Measurements from ENCODE around the gene MSH5.

The MSH5 gene

DNA sequence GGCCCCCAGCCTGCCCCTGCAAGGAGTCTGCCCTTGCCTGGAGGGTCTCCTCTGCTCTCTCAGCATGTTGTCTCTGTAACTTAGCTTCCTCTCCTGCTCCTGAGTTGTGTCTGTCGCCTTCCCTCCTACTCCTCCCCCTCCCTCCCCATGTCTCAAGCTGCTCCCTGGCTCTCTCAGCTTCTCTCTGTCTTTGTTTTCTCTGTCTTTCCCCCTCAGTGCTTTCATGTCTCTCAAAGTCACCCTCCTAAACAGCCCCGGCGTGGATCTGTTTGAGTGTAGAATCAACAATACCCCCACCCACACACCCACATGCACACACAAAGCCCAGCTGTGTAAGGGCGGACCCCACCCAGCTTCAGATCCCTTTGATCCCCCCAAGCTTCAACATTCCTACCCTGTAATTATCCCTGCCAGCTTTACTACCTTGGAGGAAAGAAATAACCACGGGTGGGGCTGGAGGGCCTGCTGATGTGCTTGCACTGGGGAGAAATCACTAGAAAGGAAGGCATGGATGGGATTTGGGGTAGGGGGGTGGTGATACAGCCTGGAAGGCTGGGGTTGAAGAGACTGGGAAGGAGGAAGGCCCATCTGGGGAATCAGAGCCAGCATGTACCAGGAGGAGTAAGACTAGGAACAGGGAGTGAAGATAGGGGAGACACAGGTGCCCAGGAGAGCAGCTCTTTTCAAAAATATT is 25.7 kb upstream of the MSH5 start:
- DNase-seq, result no peak

DNA sequence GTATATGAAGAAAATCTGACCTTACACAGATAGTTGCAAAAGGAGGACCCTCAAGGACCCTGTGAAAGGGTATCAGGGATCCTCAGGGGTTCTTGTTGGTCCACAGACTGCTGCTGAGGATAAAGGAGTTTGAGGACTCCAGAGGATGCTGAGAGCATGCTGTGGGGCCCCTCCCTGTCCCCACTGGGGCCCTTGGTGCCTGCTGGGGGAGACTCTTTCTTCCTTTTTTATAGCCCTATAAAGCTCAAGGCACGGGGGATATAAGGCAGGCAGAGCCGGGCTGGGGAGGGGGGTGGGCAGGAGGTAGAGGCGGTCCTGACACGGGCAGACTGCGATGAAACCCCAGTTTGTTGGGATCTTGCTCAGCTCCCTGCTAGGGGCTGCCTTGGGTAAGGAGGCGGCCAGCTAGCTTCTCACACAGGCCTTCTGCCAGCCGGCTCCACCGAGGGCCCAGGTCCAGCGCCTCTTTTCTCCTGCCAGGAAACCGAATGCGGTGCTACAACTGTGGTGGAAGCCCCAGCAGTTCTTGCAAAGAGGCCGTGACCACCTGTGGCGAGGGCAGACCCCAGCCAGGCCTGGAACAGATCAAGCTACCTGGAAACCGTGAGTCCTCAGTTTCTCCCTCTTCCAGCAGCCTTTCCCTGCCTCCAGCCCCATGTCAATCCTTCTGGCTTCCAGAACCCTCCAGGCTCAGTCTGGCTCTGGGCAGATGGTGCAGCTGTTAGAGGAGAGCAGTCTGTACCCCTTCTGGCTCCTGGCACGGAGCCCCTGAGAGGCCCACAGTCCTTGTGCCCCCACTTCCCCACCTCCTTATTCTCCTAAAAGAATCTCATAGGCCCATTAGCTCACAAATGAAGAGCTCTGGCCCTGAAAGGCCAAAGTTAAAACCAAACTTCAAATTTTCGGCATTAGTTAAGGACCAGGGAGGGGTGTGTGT is 24.5 kb upstream of the MSH5 start, which contains the start of gene LY6G6D:
Gene LY6G6D (plus strand): TSS at position 327 of the 937 bp plus-strand sequence. CDS start 8 bp downstream, at position 335.
- DNase-seq, result no peak

DNA sequence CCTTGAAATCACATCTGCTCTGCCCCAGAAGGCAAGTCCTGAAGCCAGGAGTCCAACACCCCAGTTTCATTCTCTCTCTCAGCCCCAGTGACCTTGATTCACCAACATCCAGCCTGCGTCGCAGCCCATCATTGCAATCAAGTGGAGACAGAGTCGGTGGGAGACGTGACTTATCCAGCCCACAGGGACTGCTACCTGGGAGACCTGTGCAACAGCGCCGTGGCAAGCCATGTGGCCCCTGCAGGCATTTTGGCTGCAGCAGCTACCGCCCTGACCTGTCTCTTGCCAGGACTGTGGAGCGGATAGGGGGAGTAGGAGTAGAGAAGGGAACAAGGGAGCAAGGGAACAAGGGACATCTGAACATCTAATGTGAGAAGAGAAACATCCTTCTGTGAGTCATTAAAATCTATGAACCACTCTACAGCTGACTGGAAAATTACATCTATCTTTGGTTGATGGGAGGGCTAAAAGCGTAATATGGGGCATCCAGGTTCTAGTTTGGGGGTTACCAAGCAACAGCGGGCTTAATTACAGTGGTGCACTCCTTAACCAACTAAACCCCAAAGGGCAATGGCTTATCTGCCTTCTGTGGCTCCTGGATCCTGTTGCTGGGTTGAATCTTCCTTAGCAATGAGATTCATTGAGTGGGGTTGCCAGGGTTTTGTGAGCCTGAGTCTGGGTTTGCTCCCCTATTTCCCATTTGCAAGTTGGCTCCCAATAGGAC is 22.1 kb upstream of the MSH5 start:
- DNase-seq, result no peak

DNA sequence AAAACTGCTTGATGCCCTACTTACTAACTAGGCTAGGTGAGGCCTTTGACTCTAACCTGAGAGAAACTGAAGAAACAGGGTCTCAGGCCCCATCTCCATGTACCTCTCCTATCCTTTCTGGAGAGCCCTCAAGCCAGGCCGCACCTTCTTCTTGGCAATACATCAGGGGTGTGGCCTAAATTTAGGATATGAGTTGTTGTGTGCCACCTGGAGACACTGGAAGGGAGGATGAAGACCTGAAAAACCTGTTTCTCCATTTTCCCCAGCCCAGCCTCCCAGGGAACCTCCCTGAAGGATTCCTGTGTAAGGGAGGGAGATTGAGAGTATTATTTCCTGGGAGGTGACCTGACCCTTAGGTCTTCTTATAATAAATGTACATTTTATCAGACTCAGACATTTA is 21.5 kb upstream of the MSH5 start:
- DNase-seq, result no peak

DNA sequence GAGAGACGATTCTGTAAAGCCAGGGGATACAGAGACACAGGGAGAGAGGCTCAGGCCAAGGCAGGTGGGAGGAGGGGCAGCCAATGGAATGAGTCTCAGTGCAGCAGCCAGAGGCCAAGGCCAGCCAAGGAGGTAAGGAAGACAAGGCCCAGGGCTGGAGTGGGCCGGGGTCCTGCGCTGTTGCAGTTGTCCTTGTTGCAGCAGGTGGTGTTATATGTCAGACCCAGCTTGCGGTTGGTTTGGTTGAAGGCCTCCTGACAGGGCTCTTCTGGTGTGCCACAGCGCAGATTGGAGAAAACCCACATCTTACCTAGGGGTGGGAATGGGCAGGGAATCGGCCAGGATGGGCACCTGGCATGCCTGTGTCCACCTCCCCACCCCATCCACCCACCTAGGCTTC is 20.8 kb upstream of the MSH5 start:
- no peak for DNase-seq

DNA sequence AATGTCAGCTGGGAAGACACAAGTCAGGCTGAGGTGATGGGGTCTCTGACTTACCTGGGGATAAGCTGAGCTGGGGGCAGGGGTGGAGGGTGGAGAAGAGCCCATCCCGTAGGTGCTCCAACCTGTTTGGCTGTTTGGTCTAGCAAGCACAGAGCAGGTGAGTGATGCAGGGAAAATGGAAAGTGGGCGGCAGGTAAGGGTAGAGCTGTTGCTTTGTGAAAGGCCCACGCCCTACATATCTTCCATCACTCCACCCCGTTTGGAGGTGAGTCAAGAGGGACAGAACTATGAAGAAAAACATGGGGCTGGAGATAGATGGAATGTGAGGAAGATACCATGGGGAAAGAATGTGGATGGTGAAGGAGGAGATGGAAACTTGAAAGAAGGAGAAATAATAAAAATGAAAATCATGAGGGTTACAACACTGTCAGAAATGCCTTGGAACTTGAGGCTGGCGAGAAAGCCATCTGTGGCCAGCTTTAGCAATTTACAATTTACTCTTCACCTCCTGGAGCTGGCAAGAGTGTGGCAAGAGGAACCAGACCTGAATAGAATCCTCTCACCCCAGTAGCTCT is 19.5 kb upstream of the MSH5 start:
- DNase-seq, result no peak

DNA sequence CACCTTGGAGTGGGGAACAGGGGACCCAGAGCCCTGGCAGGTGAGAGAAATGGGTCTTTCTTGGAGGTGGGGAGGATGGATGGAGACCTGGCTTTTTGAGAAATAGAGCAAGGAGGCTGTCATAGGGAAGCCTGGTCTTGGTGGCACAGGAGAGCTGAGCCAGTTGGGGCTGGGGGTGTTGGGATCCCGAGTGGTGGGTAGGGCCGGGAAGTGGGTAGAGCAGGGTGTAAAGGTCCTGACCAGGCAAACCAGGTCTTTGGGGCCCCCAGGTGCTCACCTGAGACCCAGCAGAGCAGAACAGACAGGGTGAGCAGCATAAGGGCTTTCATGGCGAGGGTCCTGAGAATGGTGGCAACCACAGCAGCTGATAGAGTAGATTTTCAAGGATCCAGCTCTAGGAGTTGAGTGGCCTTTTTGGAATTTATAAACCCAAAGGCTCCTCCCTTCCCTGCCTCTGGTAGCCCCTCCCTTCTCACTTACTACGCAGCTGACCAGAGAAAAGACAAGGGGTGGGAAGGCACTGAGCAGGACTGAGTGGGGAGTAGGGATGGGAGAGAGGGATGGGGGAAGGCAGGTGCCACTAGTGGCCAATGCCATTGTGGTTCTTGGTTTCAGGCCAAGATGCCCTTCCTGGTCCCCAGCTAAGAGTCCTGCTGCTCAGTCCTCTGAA is 18.3 kb upstream of the MSH5 start, which contains the start of gene LY6G6C:
Gene LY6G6C (minus strand): TSS at position 396 of the 670 bp plus-strand sequence. CDS start 67 bp downstream, at position 329.
- DNase-seq, result no peak

DNA sequence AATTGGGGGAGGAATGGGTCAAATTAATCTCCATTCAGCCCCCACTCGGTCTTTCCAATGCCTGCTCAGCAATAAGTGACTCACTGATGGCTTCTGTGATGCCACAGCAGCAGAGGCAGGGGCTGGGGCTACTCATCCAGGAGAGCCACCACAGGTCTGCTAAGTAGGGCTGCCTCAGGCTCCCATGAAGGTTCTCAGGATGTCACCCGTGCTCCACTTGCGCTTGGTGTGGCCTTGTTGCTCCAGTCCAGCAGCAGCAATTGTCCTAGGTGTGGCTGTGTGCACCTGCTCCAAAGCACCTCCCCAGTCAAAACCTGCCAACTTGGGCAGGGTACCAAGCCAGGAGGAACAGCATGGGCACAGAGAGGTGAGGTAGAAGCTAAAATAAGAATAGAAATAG is 17.6 kb upstream of the MSH5 start:
- no peak for DNase-seq

DNA sequence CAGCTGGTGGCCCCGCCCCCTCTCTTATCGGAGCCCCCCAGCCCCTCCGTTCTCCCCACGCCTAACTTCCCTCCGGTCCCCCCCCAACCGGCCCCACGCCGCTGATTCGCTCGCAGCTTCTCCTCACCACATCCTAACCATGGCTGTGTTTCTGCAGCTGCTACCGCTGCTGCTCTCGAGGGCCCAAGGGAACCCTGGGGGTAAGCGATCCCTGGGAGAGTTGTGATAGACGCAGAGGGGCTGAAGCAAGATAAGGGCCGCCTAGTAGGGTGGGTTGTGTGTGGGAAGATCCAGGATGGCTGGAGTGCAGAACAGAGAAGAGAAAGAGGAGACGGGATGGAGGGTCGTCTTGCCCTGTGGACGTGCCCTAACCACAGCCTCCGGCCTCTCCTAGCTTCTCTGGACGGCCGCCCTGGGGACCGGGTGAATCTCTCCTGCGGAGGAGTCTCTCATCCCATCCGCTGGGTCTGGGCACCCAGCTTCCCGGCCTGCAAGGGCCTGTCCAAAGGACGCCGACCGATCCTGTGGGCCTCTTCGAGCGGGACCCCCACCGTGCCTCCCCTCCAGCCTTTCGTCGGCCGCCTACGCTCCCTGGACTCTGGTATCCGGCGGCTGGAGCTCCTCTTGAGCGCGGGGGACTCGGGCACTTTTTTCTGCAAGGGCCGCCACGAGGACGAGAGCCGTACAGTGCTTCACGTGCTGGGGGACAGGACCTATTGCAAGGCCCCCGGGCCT is 16.4 kb upstream of the MSH5 start, which contains the start of gene MPIG6B:
Gene MPIG6B (plus strand): TSS at position 129 of the 735 bp plus-strand sequence. CDS start 11 bp downstream, at position 140.
- no peak for DNase-seq

DNA sequence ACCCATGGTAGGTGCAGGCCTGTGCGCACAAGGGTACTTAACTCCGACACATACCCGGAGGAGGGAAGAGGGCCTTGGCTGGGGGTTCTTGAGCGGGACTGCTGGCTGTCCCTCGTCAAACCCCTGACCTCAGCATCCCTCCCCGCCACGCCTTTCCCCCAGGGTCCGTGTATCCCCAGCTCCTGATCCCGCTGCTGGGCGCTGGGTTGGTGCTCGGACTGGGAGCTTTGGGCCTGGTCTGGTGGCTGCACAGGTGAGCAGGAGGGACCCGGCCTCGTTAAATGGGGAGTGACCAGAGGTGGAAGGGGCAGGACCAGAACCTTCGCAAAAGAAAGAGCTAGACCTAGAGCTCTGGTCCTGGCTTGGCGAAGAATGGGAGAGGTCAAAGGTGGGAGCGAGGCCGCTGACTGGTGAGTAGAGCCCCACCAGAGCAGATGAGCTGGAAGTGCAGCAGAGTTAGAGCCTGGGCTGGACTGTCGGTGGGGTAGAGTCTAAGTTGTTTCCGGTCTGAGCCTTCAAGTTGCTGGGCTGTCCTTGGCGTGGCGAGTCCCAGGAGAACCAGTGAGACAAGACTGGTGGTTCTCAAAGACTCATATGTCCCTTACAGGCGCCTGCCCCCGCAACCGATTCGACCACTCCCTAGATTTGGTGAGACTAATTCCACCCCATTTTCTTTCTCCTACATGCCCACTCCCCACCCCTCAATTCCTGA is 15.7 kb upstream of the MSH5 start:
- DNase-seq, result no peak

DNA sequence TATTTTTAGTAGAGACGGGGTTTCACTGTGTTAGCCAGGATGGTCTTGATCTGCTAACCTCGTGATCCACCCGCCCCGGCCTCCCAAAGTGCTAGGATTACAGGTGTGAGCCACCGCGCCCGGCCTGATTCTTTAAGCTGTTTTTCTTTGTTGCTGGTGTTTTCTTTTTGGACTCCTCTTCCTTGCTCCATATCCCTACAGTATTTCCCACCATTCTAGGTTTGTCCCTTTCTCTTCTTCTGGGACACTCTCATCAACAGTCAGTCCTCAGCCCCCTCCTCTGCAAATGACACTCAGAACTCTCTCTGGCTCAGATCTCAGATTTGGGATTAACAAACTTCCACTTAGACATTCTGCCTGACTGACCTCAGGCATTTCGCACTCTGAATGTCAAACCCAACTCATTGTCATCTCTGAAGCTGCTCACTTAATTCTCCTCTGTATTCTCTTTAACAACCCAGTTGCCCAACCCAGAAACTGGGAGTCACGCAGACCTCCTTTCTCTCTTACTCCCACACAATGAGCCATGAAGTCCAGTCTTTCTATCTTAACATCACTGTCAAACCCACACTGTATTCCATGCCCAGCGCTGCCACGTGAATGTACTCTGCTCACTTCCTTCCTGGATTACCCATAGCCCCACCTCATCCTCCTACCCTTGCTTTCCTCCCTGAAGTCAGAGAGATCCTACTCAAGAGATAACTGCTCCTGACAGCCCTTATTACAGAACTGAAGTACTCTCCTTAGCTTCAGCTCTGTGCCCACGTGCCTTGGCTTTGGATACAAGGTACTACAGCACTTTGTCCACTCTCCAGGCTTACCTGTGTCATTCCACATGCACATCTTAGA is 14.1 kb upstream of the MSH5 start:
- DNase-seq, result no peak

DNA sequence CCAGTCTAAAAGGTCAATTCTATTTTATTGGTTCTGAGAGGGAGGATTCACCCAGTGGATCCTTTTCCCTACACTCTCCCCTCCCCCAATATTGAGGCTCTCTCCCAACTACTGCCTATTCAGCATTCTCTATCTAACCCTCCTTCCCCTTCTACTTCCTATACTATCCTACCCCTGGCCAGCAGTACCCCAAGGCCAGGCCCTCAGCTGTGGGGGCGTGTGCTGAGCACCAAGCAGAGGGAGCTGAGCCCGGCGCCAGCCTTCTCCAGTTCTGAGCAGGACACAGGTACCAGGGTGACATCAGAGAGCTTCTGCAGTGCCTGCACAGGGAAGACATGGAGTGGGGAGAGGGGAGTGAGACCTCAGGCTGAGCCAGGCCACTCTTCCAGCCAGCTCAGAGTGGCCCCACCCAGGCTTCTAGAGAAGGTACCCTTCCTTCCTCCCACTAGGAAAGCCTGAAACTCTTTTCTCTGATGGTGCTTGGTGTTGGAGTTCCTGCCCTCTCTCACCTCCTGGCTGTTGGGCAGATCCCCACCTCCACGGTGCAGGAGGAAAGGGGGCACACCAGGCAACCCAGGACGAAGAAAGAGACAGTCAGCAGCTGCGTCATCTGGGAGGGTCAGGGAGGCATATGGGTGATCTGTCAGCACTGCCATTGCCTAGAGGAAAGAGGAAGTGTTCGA is 12.6 kb upstream of the MSH5 start:
- no peak for DNase-seq

DNA sequence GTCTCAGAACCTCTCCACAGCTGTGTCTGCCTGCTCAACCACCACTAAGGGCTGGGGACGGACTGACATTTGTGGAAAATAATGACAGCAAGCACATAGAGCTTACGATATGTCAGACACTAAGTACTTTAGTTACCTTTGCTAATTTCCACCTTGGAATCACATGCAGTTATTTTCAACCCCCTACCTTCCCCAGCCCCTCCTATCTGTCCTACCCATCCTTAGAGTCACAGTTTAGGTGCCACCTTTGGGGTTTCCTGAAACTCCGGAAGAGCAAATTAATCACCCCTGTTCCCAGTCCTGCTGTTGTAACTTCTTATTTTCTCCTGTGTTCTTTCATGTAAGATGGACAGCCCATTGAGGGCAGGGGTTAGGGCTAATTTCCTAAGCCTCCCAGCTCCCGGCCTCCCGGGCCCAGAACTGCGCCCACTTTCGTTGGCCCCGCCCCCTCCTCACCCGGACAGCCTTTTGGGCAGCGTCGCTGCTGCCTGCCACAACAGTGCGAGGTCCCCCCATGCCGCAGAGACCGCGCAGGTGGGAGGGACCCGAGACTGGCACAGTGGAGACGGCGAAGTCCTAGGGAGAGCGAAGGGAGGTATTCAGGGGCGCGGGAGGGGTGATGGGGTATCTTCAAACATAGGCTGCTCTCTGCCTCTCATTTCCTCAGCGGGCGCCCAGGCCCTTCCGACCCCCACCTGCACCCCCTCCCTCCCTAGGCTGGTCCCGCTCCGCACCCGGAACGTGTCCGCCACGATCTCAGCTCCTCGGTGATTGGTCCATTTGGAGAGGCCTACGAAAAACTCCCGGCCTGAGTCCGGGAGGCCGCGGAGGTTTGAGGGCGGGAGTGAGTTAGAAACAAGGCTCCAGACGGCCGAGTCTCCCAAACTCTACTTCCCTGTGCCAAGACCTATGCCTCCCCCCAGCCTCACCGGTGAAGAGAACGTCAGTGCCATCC is 11.8 kb upstream of the MSH5 start:
- DNase-seq, result no peak

DNA sequence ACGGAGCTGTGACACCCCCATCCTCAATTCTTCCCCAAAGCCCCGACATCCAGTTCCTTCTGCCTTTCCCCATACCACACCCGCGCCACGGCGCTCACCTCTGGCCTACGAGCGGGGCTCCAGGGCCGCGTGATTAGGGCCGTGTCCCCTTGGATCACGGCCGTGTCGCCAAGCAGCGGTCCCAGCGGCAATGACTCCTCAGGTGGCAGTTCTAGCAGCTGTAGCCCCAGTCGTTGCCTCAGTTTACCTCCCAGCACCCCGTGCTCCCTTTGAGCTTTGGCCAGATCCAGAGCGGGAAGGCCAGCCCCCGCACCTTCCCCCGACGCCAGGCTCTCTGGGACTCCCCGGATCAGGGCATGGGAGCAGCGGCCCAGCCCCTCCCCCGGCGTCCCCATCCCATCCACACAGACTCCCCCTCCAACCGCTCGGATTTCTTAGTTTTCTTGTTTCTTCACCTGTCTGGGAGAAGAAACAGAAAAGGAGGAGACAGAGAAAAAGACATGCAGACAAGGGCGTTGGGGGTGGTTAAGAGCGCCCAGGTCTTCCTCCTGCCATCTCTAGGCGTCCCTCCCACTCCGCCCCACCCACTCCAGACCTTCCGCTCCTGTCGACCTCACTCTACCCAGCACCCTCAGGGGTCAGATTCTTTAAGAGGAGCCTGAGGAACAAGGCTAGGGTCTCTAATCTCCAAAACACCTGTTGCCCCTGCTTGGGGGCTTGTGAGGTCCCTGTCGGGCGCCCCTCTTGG is 10.9 kb upstream of the MSH5 start, which contains the start of gene DDAH2:
Gene DDAH2 (minus strand): TSS at position 533 of the 748 bp plus-strand sequence. CDS start 138 bp downstream, at position 395.
- no peak for DNase-seq

DNA sequence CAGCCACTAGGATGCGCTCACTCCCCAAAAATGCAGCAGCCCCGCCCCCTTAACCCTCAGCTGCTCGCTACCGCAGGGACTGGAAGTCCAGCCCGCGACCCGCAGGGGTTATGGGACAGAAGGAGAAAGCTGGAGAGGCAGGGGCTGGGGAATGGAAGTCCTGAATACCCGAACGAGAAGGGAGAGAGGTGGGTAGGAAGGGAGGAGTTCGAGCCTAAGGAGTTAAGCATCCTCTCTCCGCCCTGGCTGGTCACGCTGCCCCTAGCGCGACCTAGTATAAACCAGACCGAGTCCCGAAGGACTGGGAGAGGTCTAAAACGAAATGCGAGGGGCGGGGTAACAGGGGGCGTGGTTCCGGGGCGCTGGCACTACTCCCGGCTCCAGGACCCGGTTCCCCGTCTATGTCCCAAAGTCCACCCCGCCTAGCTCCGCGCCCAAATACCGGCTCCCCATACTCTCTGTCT is 10.3 kb upstream of the MSH5 start:
- DNase-seq, result peak; percentile 78

DNA sequence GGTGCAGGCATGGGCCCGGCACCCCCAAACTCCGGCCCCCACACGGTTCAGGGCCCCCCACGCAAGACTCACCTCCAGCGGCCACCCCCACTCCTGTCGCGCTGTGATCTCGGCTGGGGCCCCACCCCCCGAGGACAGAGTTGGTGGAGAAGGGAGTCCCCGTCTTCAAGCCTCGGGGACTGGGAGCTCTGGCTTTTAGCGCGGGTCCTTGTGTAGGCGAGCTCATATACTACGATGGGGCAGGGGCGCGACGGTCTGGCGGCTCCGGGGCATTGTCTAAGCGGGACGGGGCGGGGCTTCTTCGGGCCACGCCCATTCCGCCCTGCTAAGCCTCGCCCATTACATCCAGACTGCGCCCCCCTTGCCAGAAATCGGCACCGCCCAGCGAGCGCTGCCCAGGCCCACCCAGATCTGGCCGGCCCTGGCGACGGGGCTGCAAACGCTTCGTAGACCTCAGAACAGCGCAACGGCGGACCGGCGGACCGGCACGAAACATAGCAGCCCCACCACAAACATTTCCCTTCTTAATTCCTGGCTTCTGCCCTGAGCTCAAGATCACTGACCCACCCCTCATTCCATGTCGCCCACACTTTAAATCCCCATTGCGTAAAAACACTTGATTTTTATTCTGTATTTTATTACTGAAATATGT is 9.7 kb upstream of the MSH5 start:
- peak; percentile 68 for DNase-seq
